ENCODE results near the gene CACNB2. TPM values are rescaled to one million over a fixed set of nuclear protein-coding genes. Genes with fewer than 3 reads are reported as not detected.

Gene CACNB2
- total RNA-seq, 4 donors from 2014 or later: 0.13 to 1.5 (median 0.18) TPM; not detected in 1

DNA sequence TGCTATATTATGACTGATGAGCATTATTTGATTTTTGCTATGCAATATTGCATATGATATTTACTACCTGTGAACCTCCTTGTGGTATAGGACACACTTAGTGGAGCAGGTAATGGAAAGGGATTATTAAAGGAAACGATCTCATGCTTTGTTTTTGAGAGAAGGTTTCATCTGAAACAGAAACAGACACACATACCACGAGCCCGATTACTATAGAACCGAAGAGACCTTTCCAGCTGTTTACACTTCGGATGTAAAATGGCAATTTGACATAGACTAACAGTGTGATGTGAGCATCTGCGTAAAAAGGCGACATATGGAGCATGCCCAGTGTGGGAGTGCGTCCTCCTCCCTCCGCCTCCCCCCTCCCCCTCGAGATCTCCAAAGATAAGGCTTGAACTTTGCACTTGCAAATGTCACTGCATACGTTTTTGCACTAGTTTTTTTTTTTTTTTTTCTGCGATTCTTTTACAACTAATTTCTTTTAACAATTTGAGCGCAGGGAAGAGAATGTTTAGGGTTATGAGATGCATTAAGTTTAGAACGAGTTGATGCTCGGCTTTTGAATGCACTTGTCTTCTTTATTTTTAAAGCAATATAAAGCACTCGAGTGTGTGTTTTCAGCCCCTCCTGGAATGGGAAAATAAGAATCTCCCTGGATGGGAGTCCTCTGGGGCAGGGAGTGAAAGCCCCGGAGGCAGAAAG, 260.1 kb downstream of the CACNB2 start:
- Histone ChIP-seq H3K36me3 (no peaks in the 10 kb centered on the region), H3K27ac (no peak overlapping the region), H3K27me3 (peaks cover 0 to 4% (median 0%) of the 10 kb centered on the region in 3 donors), H3K9me3 (no peaks in the 10 kb centered on the region), H3K4me3 (peak overlapping the region in 2 of 4 donors; percentile 26 to 27), H3K4me1 (peaks cover 0 to 3% of the 10 kb centered on the region in 2 donors)
- DNase-seq (no peak), ATAC-seq (no peak)
- no peak for TF ChIP-seq CTCF (IDR thresholded peaks at IDR 0.05 in 4 of 5, conservative IDR thresholded peaks at IDR 0.05 in 1 of 5)
- no peak for TF ChIP-seq POLR2A (IDR thresholded peaks at IDR 0.05)
- in situ Hi-C loops (cut with MboI; ENCODE audit: low sequenced_read_pairs in 4 of 4) (no loop called here), intact Hi-C loops (cut with DNase I; ENCODE audit: low total_unique reads) (no loop called here)

DNA sequence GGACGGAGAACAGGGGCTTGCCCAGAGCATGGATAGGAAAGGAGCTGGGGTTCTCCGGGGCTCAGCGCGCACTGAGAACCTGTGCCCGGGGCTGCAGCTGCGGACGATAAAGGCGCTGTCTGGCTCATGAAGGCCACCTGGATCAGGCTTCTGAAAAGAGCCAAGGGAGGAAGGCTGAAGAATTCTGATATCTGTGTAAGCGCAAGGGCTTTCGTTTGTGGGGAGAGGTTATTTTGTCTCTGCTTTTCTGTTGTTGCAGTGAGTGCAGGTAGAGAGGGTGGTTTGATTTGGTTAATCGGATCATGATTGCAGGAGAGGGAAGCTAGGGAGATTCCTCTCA, 260.7 kb downstream of the CACNB2 start:
- DNase-seq (no peak), ATAC-seq (no peak)
- in situ Hi-C loops (cut with MboI; ENCODE audit: low sequenced_read_pairs in 4 of 4): no loop called here
- Histone ChIP-seq H3K27me3 (peaks cover 0 to 4% (median 0%) of the 10 kb centered on the region in 3 donors), H3K27ac (no peak overlapping the region), H3K9me3 (no peaks in the 10 kb centered on the region), H3K4me3 (peak overlapping the region in 2 of 4 donors; percentile 26 to 27), H3K4me1 (peaks cover 0 to 3% of the 10 kb centered on the region in 2 donors), H3K36me3 (no peaks in the 10 kb centered on the region)
- intact Hi-C loops (cut with DNase I; ENCODE audit: low total_unique reads): no loop called here
- no peak for TF ChIP-seq CTCF (IDR thresholded peaks at IDR 0.05 in 4 of 5, conservative IDR thresholded peaks at IDR 0.05 in 1 of 5)
- no peak for TF ChIP-seq POLR2A (IDR thresholded peaks at IDR 0.05)

DNA sequence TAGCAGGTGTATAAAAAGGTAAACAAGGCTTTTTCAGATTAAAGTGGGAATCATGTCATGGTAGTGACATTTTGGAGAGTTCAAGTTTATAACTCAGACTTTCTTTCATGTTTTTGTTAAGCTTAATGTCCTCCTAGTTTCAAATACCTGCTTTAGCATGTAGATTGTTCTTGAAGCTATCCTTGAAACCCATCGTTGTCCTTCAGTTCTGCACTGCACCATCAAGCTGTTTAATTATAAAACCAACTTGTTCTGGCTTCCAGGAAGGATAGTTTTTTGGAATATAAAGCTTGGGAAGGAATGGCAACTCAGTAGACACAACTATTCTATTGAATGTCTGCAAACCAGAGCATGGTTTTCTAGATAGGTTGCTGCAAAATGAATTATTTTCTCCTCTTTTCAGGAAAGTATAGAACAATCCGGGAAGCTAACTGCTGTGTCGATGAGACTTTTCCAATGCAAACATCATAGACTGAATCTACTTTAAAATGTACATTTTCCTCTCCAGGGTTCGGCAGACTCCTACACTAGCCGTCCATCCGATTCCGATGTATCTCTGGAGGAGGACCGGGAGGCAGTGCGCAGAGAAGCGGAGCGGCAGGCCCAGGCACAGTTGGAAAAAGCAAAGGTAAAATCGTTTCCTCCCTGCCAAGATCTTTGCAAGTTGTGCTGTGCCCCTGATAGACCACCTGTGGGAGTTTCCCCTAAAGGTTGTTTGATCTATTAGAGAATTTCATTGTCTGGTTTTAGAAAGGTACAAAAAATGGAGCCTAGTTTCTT, 261.4 kb downstream of the CACNB2 start:
- Histone ChIP-seq H3K9me3 (no peaks in the 10 kb centered on the region), H3K4me1 (peaks cover 0 to 3% of the 10 kb centered on the region in 2 donors), H3K27me3 (peaks cover 0 to 4% (median 0%) of the 10 kb centered on the region in 3 donors), H3K36me3 (no peaks in the 10 kb centered on the region), H3K4me3 (no peak overlapping the region), H3K27ac (no peak overlapping the region)
- in situ Hi-C loops (cut with MboI; ENCODE audit: low sequenced_read_pairs in 4 of 4) (no loop called here), intact Hi-C loops (cut with DNase I; ENCODE audit: low total_unique reads) (no loop called here)
- TF ChIP-seq CTCF (IDR thresholded peaks at IDR 0.05 in 4 of 5, conservative IDR thresholded peaks at IDR 0.05 in 1 of 5): no peak
- TF ChIP-seq POLR2A (IDR thresholded peaks at IDR 0.05): no peak
- DNase-seq (no peak), ATAC-seq (no peak)

- Histone ChIP-seq H3K27me3 (peaks cover 0 to 4% (median 0%) of the 10 kb centered on the region in 3 donors), H3K27ac (no peak overlapping the region), H3K9me3 (no peaks in the 10 kb centered on the region), H3K4me3 (no peak overlapping the region), H3K36me3 (no peaks in the 10 kb centered on the region), H3K4me1 (peaks cover 0 to 3% of the 10 kb centered on the region in 2 donors)
- intact Hi-C loops (cut with DNase I; ENCODE audit: low total_unique reads) (no loop called here), in situ Hi-C loops (cut with MboI; ENCODE audit: low sequenced_read_pairs in 4 of 4) (no loop called here)
- no peak for DNase-seq
- ATAC-seq: no peak
- no peak for TF ChIP-seq CTCF (IDR thresholded peaks at IDR 0.05 in 4 of 5, conservative IDR thresholded peaks at IDR 0.05 in 1 of 5)
- no peak for TF ChIP-seq POLR2A (IDR thresholded peaks at IDR 0.05)
Measured at GRCh38 chr10:18402853-18403252, 262.6 kb downstream of the CACNB2 start.

All from gastrocnemius medialis (tissue), 4 donors.